D721Med (cell line): ENCODE results near the gene PELI3.

ENCODE experiments used
- DNase-seq: peaks from one replicate; pipeline ENCODE4 v3.0.0; 2011; ENCODE audit warnings: low spot score; ENCODE audit not compliant: insufficient read length
- FAIRE-seq: peaks from 2 replicates; lab custom pipeline; 2011; peaks lifted over from hg19 to GRCh38; lab: Jason Lieb, UNC
- CTCF ChIP-seq: IDR thresholded peaks from 2 replicates; pipeline ENCODE4 v1.5.1; 2012; ENCODE audit warnings: mild to moderate bottlenecking, control low read depth; ENCODE audit not compliant: insufficient read depth; ENCODE audit errors: missing control alignments

PELI3 gene

GRCh38 chr11:66523611-66524010, 56.9 kb downstream of the PELI3 start:
- FAIRE-seq = no peak
- no peak for DNase-seq
- no peak for TF ChIP-seq CTCF

- no peak for TF ChIP-seq CTCF
- DNase-seq = no peak
- FAIRE-seq = no peak
Measured at GRCh38 chr11:66524304-66525040, 57.8 kb downstream of the PELI3 start.
